ENCODE data around the gene THEM5.

The THEM5 gene

DNA sequence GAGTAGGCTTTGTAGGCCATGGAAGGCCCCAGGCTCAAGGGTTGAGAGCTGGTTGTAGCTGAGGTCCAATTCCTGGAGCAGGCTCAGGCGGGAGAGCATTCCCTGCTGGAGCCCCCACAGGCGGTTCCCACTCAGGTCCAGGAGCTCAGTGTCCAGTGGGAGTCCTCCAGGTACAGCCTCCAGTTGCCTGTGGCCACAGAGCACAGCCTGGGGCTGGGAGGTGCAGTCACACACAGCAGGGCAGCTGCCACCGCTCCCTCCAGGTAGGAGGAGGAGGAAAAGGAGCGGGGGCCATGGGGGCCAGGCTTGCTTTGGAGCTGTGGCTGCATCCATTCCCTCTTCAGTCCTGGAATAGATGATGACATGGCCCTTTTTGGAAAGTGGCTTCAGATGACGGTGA lies 51.1 kb downstream of the THEM5 start:
- no peak for DNase-seq (ENCODE audit: low read depth in 2 of 2, low spot score in 1 of 2)

DNA sequence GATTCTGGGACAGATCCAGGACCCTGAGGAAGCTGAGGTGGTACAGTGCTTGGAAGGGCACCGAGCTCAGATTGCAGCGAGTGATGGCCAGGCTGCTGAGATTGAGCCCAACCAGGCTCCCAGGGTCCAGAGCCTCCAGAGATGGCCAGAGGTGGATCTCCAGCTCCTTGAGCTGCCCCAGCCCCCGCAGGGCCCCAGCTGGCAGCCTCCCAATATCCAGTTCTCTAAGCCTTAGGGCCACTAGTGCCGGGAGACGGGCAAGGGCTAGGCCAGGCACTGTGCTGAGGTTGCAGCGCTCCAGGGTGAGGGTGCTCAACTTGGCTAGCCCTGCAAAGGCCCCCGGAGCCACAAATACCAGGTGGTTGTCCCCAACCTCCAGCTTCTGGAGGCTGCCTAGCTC lies 51.7 kb downstream of the THEM5 start:
- DNase-seq (ENCODE audit: low read depth in 2 of 2, low spot score in 1 of 2) = no peak

DNA sequence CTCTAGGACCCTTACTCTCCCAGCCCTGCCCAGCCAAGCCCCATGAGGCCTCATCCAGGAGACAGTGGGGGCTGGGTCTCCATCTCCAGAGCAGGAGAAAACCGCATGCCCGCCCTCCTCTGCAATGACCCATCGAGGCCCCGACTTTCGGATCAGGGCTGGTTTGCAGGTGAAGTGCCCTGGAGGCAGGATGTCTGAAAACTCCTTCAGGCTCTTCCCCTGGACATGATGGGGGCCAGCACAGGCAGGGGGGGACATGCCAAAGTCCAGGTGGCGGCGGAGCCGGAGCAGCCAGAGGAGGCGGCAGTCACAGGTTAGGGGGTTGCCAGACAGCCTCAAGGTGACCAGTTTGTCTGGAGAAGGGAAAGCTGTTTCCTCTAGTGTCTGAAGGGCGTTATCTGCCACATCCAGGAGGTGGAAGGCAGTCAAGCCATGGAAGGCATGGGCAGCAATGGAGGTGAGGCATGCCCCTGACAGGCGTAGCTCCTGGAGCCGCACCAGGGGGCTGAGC lies 52.1 kb downstream of the THEM5 start:
- DNase-seq (ENCODE audit: low read depth in 2 of 2, low spot score in 1 of 2) = no peak

DNA sequence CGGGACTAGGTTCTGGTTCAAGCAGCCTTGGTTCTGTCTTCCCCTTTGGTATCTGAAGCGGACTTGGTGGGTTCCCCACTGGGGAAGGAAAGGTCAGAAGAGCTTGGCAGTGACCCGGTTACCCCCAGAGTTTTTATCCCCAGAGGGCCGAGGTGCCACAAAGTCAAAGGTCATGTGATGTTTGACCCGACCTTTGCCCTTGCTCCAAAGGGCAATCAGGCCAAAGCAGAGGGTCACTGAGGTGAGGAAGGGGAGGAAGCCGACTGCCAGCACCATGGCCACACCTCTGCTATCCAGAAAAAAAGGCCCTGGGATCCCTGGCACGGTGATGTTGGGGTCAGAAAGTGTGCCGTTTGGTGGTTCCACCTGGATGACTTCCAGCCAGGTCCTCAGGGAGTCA lies 52.7 kb downstream of the THEM5 start:
- DNase-seq (ENCODE audit: low read depth in 2 of 2, low spot score in 1 of 2) = no peak

DNA sequence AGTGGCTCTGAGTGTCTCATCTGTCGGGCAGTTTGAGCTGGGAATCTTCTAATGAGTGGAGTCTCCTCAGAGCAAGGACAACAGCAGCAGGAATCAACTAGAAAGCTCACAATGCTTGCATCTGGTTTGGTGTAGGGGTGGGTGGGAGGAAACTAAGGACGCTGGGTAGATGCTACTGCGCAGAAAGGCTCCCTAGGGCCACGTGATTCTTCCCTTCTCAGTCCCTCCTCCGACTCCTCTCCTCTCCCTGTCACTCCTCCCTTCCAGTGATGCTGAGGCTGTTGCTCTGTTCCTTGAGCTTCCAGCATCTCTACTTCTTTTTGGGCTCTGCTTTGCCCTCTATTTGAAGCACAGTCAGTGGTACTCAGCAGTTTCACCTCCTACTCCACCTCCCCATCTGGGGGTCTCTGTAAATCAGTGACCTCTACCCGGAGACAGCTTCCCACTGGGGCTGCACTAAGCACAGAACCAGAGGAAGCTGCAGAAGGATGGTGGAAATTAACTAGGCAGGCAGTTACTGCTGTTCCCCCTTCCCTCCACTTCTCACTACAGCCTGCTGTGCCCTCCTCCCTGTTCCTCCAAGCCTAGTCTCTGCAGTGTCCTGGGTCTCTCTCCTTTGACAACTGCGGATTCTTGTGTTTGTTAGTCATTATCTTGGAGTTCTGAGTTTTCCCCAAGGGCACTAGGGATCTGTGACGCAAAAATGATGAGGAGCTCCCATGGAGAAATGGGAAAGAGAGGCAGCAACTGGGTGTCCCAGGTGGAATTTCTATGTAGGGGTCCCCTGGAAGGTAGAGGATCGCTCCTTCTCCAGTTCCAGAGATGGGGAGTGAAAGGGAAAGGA lies 54.1 kb downstream of the THEM5 start:
- no peak for DNase-seq (ENCODE audit: low read depth in 2 of 2, low spot score in 1 of 2)

- DNase-seq (ENCODE audit: low read depth in 2 of 2, low spot score in 1 of 2) = no peak
These were observed 54.9 kb downstream of the THEM5 start for GRCh38 chr1:151798571-151798970.

Data from stimulated activated CD8-positive, alpha-beta memory T cell treated with anti-CD3 and anti-CD28 coated beads, Interleukin-4, amount 100 ng/mL, for 4 hours (primary cell).